Right cardiac atrium (tissue), 5 donors: ENCODE data around the gene CTBP1. TPM values are rescaled to one million over a fixed set of nuclear protein-coding genes. Genes with fewer than 3 reads are reported as not detected.

Source experiments
- ATAC-seq, 2 donors: fragments of 200-7000 bp; cut with Tn5 transposase; one replicate each; pipeline versions ENCODE4 v1.8.0 to v1.9.1; 2020; ENCODE audit warnings: moderate library complexity in 2 of 2, mild to moderate bottlenecking in 1 of 2
- DNase-seq, 3 donors: peaks; one replicate each; pipeline ENCODE4 v3.0.0-alpha.2; 2020
- H3K27ac ChIP-seq: one replicate; pipeline ENCODE4 v1.5.1; 2013; ENCODE audit warnings: mild to moderate bottlenecking, low read length, control low read depth, moderate library complexity
- H3K27me3 ChIP-seq: one replicate; pipeline ENCODE4 v1.6.1; 2013; ENCODE audit not compliant: control insufficient read depth, insufficient read depth
- H3K4me1 ChIP-seq: one replicate; pipeline ENCODE4 v1.6.1; 2013; ENCODE audit warnings: low read length; ENCODE audit not compliant: control insufficient read depth, insufficient read depth
- H3K4me3 ChIP-seq: one replicate; pipeline ENCODE4 v1.5.1; 2013; ENCODE audit warnings: low read length, control low read depth
- H3K9me3 ChIP-seq: one replicate; pipeline ENCODE4 v1.6.1; 2013; ENCODE audit warnings: low read length; ENCODE audit not compliant: control insufficient read depth
- WGBS: extraction: QIAGEN DNeasy Blood & Tissue Kit; methylation state at CpG from one replicate; pipeline ENCODE4 v1.1.7; 2013; 5-methylcytosine and 5-hydroxymethylcytosine counted together
- intact Hi-C, 4 donors: fragments of 100-400 bp; cut with DNase I; formaldehyde crosslinking; loops; one replicate each; pipeline versions ENCODE4 v1.11.0 to v1.14.0; 2022 to 2023
- polyA plus RNA-seq: library from polyadenylated mRNA; stranded (reverse); fragments of 200-250 nt; gene quantifications from one replicate; pipeline ENCODE4 v1.2.3, GENCODE V29; 2013
- total RNA-seq, 4 donors: library from RNA; stranded (reverse); fragmentation: NEBNext Ultra II Directional; extraction: Animal tissue kit (Norgen Biotek cat#: 25700); gene quantifications; one replicate each; pipeline ENCODE4 v1.2.1, GENCODE V29; 2021
- donor health status: healthy with polysubstance abuse.
- donor health status: DM: no; HTN: yes; CAD: no.
- donor health status: DM: no; HTN: no; CAD: no.
- donor health status: DM: no; HTN: yes; CAD: no; lungs with severe emphysema.
- donor health status: DM: yes; HTN: yes; CAD: no.

Gene CTBP1
- total and polyA plus RNA-seq, 5 donors, result 119 to 145 (median 133) TPM

DNA sequence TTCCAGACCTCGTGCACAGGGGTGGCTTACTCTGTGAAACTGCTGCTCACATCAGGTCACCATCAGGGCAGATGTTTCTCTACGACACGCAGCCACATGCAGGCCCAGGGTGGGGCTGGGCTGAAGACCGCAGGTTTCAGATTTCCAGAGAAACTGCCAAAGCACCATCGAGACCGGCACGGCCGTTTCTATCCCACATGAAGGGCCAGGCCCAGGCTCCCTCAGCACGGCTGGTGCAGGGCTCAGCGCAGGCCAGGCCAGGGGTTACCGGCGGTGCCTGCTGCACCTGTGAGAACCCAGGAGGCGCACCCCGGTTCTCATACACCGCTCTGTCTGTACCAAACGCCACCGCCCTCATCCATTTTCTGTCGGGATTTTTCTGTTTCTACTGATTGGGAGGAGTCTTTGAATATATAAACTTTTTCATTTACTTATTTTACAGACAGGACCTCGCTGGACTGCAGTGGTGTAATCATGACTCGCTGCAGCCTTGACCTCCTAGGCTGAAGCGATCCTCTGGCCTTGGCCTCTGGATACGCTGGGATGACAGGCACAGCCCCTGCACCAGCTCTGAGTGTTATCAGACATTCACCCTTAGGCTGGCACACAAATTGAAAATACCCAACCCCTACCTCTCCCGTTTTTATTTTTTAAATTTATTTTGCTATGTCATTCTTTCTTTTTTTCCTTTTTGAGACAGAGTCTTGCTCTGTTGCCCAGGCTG lies 17.1 kb downstream of the CTBP1 start:
- no peak overlapping the region for H3K27ac ChIP-seq
- ATAC-seq, result no peak
- H3K4me1 ChIP-seq, result peaks cover 3% of the 10 kb centered on the region
- intact Hi-C loops, result loop anchor here in 2 of 4 donors (5.0 to 10.0 kb wide), 2 partner anchors 57 to 64 kb away; partner anchors contain the start of gene SPON2 (in 1 of the 2)
- WGBS, result 85% methylated on average over 23 of the region's 23 CpGs
- no peaks in the 10 kb centered on the region for H3K27me3 ChIP-seq
- no peaks in the 10 kb centered on the region for H3K9me3 ChIP-seq
- H3K4me3 ChIP-seq, result no peak overlapping the region
- DNase-seq, result peak; percentile 22 to 40 (median 40)

DNA sequence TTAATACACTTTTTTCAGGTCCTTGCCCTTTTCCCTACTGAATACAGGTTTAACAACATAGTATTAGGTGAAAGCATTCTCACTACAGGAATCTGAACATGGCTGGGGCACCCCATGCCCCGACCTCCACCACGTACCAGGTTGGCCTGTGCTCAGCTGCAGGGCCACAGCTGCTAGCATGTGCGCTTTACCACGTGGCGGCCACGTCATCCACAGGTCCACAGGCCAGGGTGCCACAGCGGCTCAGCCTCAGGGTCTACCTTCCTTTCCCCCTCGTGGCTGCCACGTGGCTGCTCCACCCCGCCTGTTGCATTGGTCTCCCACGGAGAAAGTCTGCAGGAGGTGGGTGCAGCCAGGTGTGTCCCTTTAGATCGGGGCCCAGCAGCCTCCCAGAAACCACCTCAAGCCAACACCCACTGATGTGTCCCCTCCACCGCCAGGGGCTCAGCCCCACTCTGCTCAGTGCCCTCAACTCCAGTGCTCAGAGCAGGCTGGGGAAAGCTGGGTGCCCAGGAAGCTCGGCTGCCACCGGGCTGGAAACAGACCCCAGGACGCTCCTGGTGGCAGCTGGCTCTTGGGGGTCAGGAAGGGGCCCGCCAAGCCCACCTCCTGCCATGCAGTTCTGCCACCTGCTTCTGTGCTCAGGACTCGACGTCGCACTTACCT lies 17.8 kb downstream of the CTBP1 start:
- no peak overlapping the region for H3K27ac ChIP-seq
- 95% methylated on average over 20 of the region's 20 CpGs for WGBS
- no peaks in the 10 kb centered on the region for H3K27me3 ChIP-seq
- no peak overlapping the region for H3K4me3 ChIP-seq
- no peaks in the 10 kb centered on the region for H3K9me3 ChIP-seq
- intact Hi-C loops, result loop anchor here in 2 of 4 donors (5.0 to 10.0 kb wide), 2 partner anchors 56 to 64 kb away; partner anchors contain the start of gene SPON2 (in 1 of the 2)
- ATAC-seq (no peak), DNase-seq (peak; percentile 5 to 44 (median 32))
- peaks cover 3% of the 10 kb centered on the region for H3K4me1 ChIP-seq

DNA sequence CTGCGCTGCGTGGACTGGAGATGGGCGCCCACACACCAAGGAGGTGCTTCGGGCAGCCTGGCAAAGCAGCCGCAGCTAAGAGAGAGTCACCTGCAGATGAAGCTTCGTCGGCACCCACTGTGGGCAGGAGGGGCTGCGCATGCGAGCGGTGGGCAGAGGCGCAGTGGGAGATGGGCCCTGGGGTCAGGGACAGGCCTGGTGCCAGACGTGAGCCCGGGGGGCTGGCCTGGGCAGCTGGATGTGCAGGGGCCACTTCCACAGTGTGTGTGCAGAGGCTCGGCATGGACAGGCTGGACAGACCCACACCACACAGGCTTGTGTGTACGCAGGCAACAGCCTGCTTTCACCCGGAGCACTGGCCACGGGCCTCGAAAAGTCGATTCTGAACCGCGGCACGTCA lies 18.6 kb downstream of the CTBP1 start:
- no peaks in the 10 kb centered on the region for H3K9me3 ChIP-seq
- intact Hi-C loops, result loop anchor here in 2 of 4 donors (5.0 to 10.0 kb wide), 2 partner anchors 56 to 63 kb away; partner anchors contain the start of gene SPON2 (in 1 of the 2)
- DNase-seq (peak in 2 of 3 donors; percentile 42 to 52), ATAC-seq (no peak)
- no peak overlapping the region for H3K4me3 ChIP-seq
- no peaks in the 10 kb centered on the region for H3K27me3 ChIP-seq
- H3K27ac ChIP-seq, result no peak overlapping the region
- 95% methylated on average over 22 of the region's 22 CpGs for WGBS
- peaks cover 3% of the 10 kb centered on the region for H3K4me1 ChIP-seq

DNA sequence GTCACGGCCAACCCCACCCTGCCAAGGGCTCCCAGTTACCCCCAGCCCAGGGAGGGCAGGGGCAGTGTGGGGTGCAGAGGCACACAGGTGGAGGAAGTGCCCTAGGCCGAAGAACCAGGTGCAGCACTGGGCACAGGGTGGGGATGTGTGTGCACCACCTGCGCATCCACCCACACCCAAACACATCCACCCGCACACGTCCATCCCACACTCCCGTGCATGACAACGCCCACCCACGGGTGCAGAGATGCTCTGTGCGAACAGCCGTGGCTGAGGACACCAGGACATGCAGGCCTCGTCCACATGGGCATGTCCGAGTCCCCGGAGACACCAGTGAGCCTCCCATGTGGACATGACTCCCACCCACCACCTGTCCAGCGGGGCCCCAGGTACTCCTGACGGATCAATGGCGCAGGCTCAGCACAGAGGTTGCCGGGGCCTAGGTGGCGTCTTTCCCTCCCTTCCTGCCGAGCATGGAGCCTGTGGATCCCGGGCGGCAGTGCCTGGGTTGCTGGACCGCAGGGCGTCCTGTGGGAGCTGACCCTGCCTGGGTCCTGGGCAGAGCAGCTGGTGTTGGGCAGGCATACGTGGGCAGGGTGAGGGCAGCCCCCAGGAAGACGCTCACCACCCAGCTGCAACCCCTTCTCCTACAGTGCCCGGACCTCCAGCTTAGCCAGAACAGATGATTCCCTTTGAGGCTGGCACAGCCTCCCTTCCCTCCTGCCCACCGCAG lies 19.6 kb downstream of the CTBP1 start:
- Histone ChIP-seq H3K9me3 (no peaks in the 10 kb centered on the region), H3K27me3 (no peaks in the 10 kb centered on the region), H3K27ac (no peak overlapping the region), H3K4me1 (peaks cover 3% of the 10 kb centered on the region), H3K4me3 (no peak overlapping the region)
- 95% methylated on average over 27 of the region's 27 CpGs for WGBS
- intact Hi-C loops, result no loop called here
- DNase-seq, result no peak
- ATAC-seq, result no peak

DNA sequence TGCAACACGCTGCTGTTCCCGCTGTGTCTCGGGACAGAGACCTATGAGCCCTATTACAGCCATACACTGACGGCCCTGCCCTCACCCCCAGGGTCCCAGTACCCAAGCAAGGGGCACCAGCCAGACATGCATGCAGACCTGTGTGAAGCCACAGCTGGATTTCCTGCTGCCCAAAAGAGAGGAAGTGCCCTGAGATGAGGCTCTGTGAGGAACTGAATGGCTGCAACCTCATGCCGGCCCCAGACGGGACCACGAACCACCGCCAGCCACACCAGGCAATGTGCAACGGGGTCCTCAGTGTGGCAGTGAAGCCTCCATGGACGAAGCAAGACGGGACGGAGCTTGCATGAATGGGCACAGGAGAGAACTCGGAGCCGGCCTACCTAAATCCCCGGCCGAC lies 21.1 kb downstream of the CTBP1 start:
- DNase-seq (no peak), ATAC-seq (no peak)
- 89% methylated on average over 16 of the region's 16 CpGs for WGBS
- no peak overlapping the region for H3K27ac ChIP-seq
- no peak overlapping the region for H3K4me3 ChIP-seq
- H3K9me3 ChIP-seq, result no peaks in the 10 kb centered on the region
- H3K27me3 ChIP-seq, result no peaks in the 10 kb centered on the region
- intact Hi-C loops, result no loop called here
- peaks cover 2% of the 10 kb centered on the region for H3K4me1 ChIP-seq

DNA sequence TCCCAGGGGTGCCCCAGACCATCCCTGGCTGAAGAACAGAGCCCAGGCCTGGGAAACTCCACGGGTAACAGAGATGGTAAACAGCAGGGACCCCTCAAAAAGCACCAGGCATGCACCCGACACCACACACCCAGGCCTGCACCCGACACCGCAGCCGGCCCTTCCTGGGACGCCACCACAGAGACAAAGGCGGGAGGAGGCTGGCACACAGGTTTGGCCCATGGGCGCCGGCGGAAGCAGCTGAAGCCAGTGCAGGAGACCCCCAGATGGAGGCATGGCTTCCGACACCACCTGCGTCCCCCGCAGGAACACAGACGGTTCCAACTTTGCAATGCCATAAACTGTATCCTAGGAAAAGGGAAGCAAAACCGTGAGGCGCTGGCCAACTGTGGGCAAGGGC lies 22.3 kb downstream of the CTBP1 start:
- Histone ChIP-seq H3K4me3 (no peak overlapping the region), H3K27me3 (no peaks in the 10 kb centered on the region), H3K9me3 (no peaks in the 10 kb centered on the region), H3K27ac (peak overlapping the region; percentile 3), H3K4me1 (no peaks in the 10 kb centered on the region)
- no peak for DNase-seq
- no peak for ATAC-seq
- 85% methylated on average over 16 of the region's 16 CpGs for WGBS
- intact Hi-C loops, result no loop called here

DNA sequence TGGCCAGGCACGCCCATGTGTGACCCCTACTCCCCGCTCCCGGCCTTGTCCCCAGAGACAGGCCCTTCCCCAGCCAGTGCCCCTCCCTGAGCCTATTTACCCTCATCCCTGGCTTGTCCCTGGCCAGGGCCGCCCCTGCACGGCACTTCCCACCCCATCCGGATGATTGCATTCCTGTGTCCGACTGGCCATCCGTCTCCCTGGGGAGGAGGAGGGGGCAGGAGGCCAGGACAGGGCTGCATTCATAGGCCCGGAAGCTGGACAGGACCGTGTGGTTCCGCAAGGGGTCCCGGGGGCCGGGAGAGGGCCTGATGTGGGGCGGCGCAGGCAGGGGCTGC lies 22.8 kb downstream of the CTBP1 start:
- intact Hi-C loops, result no loop called here
- Histone ChIP-seq H3K9me3 (no peaks in the 10 kb centered on the region), H3K27me3 (no peaks in the 10 kb centered on the region), H3K27ac (peak overlapping the region; percentile 3), H3K4me1 (no peaks in the 10 kb centered on the region), H3K4me3 (no peak overlapping the region)
- peak; percentile 75 to 88 for ATAC-seq
- 32% methylated on average over 15 of the region's 15 CpGs for WGBS
- peak; percentile 85 to 94 (median 91) for DNase-seq

DNA sequence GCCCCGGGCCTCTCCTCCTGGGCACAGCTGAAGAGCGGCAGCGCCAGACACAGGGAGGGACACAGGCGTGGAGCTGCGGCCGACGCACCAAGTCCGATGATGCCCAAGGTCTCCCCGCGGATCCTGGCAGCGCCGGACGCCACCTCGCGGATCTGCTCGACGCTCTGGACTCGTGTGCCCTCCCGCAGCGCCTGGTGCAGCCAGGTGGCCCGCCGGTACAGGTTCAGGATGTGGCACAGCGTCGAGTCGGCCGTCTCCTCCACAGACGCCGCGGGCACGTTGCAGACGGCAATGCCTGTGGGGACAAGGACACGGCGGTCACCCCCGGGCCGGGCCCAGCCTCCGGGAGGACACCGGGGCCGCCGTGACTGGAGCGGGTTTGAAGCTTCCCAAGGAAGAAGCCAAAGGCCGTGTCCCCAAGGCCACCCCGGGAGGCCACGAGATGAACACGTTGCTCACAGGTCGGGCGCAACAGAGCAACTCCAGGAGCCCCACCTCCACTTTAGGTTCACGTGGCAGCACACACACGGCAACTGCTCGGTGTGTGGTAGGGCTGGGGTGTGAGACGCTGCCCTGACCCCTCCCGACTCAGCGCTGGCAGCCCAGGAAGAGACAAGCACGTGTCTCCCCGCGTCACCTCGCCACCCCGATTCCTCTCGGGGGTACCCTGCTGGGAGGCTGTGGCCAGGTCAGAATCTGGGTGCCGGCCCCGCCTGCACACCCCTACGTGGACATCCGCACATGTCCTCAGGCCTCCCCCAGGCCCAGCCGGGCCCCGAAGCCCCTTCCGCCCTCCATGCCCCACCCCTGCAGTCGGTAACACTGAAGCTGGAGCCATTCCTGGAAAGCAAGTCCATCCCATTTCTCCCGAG lies 23.4 kb downstream of the CTBP1 start:
- H3K27me3 ChIP-seq, result no peaks in the 10 kb centered on the region
- DNase-seq (peak in 1 of 3 donors; percentile 44), ATAC-seq (peak; percentile 2 to 24)
- H3K27ac ChIP-seq, result peak overlapping the region; percentile 2
- H3K4me3 ChIP-seq, result no peak overlapping the region
- no peaks in the 10 kb centered on the region for H3K9me3 ChIP-seq
- intact Hi-C loops, result no loop called here
- 73% methylated on average over 67 of the region's 67 CpGs for WGBS
- no peaks in the 10 kb centered on the region for H3K4me1 ChIP-seq

DNA sequence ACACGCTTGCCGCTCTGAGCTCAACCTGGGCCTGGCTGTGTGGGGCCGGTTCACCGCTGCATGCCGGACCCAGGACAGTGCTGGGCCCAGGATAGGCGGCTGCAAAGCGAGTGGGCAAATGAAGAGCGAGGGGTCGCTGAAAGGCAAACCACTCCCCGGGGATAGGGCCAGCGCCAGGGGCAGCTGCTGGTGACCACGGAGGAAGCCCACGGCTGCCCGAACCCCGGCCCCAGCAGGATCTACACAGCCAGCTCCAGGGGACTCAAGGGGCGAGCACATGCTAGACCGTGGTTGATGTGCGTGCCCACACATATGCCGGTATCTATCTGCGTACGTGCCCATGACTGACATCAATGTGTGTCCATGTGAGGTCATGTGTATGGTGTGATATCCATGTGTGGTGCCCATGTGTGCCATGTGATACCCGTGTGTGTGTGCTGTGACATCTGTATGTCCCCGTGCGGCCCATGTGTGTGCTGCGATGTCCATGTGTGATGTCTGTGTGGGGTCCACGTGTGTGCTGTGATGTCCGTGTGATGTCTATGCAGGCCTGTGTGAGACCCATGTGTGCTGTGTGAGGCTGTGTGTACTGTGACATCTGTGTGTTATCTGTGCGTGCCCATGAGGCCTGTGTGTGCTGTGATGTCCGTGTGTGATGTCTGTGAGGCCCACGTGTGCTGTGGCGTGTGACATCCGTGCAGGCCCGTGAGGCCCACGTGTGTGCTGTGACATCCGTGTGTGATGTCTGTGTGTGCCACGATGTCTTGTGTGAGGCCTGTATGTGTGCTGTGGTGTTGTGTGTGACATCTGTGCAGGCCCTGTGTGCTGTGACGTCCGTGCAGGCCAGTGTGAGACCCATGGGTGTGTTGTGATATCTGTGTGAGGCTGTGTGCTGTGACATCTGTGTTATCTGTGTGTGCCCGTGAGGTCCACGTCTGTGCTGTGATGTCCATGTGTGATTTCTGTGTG lies 24.8 kb downstream of the CTBP1 start:
- H3K27ac ChIP-seq, result no peak overlapping the region
- intact Hi-C loops, result no loop called here
- no peaks in the 10 kb centered on the region for H3K4me1 ChIP-seq
- no peaks in the 10 kb centered on the region for H3K9me3 ChIP-seq
- ATAC-seq, result no peak
- H3K27me3 ChIP-seq, result no peaks in the 10 kb centered on the region
- H3K4me3 ChIP-seq, result no peak overlapping the region
- no peak for DNase-seq
- WGBS, result 96% methylated on average over 40 of the region's 40 CpGs
